ENCODE data around the gene PATJ. TPM values are rescaled to one million over a fixed set of nuclear protein-coding genes. Genes with fewer than 3 reads are reported as not detected.

PATJ gene
- total and polyA plus RNA-seq, 7 experiments from 2014 or later: 13.4 to 64.5 (median 33.3) TPM

DNA sequence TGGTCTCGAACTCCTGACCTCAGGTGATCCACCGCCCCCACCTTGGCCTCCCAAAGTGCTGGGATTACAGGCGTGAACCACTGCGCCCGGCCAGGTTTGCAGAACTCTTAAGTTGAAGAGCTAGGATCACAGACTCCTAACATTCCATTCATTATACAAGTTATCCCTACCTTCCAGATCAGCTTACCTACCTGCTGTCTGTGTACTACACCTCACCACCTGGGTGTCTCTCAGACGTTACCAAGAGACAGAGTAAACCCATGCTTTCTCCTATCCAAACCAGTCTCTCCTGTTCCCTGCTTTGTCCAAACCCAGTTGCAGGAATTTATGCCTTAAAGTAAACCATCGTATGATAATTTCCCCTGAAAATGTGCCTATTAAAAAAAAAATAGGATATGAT lies 329.4 kb downstream of the PATJ start:
- Mint-ChIP-seq H3K4me1 (no peaks in the 10 kb centered on the region), H3K27ac (no peak overlapping the region), H3K4me3 (no peak overlapping the region), H3K36me3 (peaks cover 0 to 27% (median 10%) of the 10 kb centered on the region in 5 donors), H3K27me3 (no peaks in the 10 kb centered on the region), H3K9me3 (peaks cover 0 to 2% (median under 1%) of the 10 kb centered on the region in 11 donors)
- DNase-seq (no peak), ATAC-seq (no peak)
- Histone ChIP-seq H3K4me3 (ENCODE audit: low read length) (no peak overlapping the region), H3K4me1 (ENCODE audit: control insufficient read depth in 2 of 2, insufficient read depth in 2 of 2, low read length in 2 of 2) (no peaks in the 10 kb centered on the region), H3K27me3 (ENCODE audit: control insufficient read depth in 2 of 2, insufficient read depth in 2 of 2, low read length in 2 of 2) (no peaks in the 10 kb centered on the region), H3K9me3 (ENCODE audit: control insufficient read depth in 2 of 3, low read length in 3 of 3) (no peaks in the 10 kb centered on the region), H3K36me3 (ENCODE audit: control insufficient read depth in 2 of 3, insufficient read depth in 3 of 3, low read length in 3 of 3) (peaks cover 0 to under 1% (median 0%) of the 10 kb centered on the region in 3 experiments), H3K27ac (ENCODE audit: low read depth, low read length) (no peak overlapping the region)
- intact Hi-C loops (cut with micrococcal nuclease): no loop called here
- CTCF ChIA-PET: interaction anchor here (0.6 to 1.1 kb wide), 3 partner anchors 12 to 247 kb away, joined by 3 to 7 read pairs (median 4); no protein-coding TSS in a partner anchor
- POLR2A ChIA-PET: no interaction called here

DNA sequence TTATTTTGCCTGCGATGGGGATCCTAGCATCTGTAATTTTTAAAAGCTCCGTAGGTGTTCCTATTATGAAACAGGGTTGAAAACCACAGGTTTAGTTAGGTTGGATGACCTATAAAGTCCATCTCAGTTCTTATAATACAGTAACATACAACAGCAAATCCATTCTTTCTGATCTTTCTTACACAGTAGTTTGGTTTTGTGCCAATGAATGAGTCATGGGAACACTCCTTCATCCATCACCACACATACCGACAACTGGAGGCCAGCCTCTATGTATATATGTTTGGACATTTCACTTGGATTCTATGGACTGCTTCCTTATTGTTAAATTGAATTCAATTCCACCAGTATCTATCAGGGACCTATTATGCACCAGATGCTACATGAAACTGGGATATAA lies 334.0 kb downstream of the PATJ start:
- DNase-seq: no peak
- peaks cover 0 to 29% (median 9%) of the 10 kb centered on the region in 5 donors for H3K36me3 Mint-ChIP-seq
- H3K4me1 ChIP-seq (ENCODE audit: control insufficient read depth in 2 of 2, insufficient read depth in 2 of 2, low read length in 2 of 2): no peaks in the 10 kb centered on the region
- H3K27ac ChIP-seq (ENCODE audit: low read depth, low read length): no peak overlapping the region
- intact Hi-C loops (cut with micrococcal nuclease): no loop called here
- H3K9me3 Mint-ChIP-seq: no peaks in the 10 kb centered on the region
- H3K4me3 Mint-ChIP-seq: no peak overlapping the region
- no peak overlapping the region for H3K27ac Mint-ChIP-seq
- no peaks in the 10 kb centered on the region for H3K9me3 ChIP-seq (ENCODE audit: control insufficient read depth in 2 of 3, low read length in 3 of 3)
- peaks cover 0 to 1% (median 0%) of the 10 kb centered on the region in 7 donors for H3K4me1 Mint-ChIP-seq
- POLR2A ChIA-PET: no interaction called here
- peaks cover 0 to 9% (median 0%) of the 10 kb centered on the region in 3 experiments for H3K36me3 ChIP-seq (ENCODE audit: control insufficient read depth in 2 of 3, insufficient read depth in 3 of 3, low read length in 3 of 3)
- H3K27me3 ChIP-seq (ENCODE audit: control insufficient read depth in 2 of 2, insufficient read depth in 2 of 2, low read length in 2 of 2): no peaks in the 10 kb centered on the region
- no peak for ATAC-seq
- H3K4me3 ChIP-seq (ENCODE audit: low read length): no peak overlapping the region
- H3K27me3 Mint-ChIP-seq: no peaks in the 10 kb centered on the region
- CTCF ChIA-PET: interaction anchor here (0.6 kb wide), 1 partner anchor 223 kb away, joined by 3 read pairs; no protein-coding TSS in a partner anchor

DNA sequence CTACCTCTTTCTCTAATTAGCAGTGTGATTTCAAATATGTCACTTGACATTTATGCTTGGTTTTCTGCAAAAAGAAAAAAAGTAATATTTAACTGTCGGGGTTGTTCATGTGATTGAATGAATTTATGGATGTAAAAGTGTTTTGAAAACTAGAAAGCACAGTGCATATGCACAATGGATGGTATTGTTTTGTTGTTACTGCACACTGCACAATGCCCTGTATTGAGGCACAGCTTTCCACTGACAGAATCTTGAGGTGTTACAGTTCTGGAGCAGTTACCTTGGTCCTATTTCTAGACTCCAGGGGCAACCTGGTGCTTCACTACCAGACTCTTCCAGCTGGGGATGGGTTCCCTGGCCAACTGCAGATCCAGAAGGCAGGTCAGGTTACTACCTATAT lies 335.5 kb downstream of the PATJ start:
- H3K27me3 ChIP-seq (ENCODE audit: control insufficient read depth in 2 of 2, insufficient read depth in 2 of 2, low read length in 2 of 2): no peaks in the 10 kb centered on the region
- CTCF ChIA-PET: no interaction called here
- intact Hi-C loops (cut with micrococcal nuclease): no loop called here
- Mint-ChIP-seq H3K4me1 (peaks cover 0 to 1% (median 0%) of the 10 kb centered on the region in 7 donors), H3K27ac (no peak overlapping the region), H3K27me3 (no peaks in the 10 kb centered on the region), H3K4me3 (no peak overlapping the region), H3K9me3 (no peaks in the 10 kb centered on the region), H3K36me3 (peaks cover 0 to 24% (median 8%) of the 10 kb centered on the region in 5 donors)
- POLR2A ChIA-PET: interaction anchor here (0.6 kb wide), 1 partner anchor 634 kb away, joined by 3 read pairs; no protein-coding TSS in a partner anchor
- ATAC-seq (no peak), DNase-seq (no peak)
- H3K27ac ChIP-seq (ENCODE audit: low read depth, low read length): no peak overlapping the region
- no peaks in the 10 kb centered on the region for H3K9me3 ChIP-seq (ENCODE audit: control insufficient read depth in 2 of 3, low read length in 3 of 3)
- H3K4me3 ChIP-seq (ENCODE audit: low read length): no peak overlapping the region
- H3K4me1 ChIP-seq (ENCODE audit: control insufficient read depth in 2 of 2, insufficient read depth in 2 of 2, low read length in 2 of 2): no peaks in the 10 kb centered on the region
- peaks cover 0 to 9% (median 0%) of the 10 kb centered on the region in 3 experiments for H3K36me3 ChIP-seq (ENCODE audit: control insufficient read depth in 2 of 3, insufficient read depth in 3 of 3, low read length in 3 of 3)

DNA sequence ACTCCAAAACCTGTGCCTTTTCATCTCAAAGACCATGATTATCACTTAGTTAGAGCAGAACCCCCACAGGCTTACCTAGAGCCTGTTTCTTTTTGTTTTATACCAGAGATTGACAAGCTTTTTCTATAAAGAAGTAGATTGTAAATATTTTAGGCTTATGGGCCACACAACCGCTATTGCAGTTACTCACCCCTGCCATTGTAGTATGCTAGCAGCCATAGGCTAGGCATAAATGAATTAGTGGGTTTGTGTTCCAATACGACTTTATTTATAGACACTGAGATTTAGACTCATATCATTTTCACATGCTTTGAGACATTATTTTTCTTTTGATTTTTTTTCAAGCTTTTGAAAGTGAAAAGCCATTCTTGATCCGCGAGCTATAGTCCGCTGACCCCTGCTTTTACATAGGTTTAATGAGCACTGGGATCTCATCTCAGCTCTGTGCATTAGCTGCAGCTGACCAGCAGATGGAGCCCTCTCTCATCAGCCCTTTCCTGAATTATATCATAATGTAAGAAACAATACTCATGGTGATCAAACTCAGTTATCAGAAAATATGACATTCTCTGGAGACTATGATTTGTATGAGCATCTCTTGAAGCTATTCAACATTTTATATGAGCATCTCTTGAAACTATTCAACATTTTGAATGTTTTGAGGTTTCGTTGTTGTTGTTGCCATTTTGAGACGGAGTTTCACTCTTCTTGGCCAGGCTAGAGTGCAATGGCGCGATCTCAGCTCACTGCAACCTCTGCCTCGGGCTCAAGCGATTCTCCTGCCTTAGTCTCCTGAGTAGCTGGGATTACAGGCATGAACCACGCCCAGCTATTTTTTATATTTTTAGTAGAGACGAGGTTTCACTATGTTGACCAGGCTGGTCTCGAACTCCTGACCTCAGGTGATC lies 340.4 kb downstream of the PATJ start:
- H3K4me1 Mint-ChIP-seq: peaks cover 0 to 1% (median 0%) of the 10 kb centered on the region in 7 donors
- CTCF ChIA-PET: interaction anchor here (0.7 to 2.6 kb wide), 9 partner anchors 11 to 215 kb away, joined by 3 to 12 read pairs (median 4); no protein-coding TSS in a partner anchor
- POLR2A ChIA-PET: no interaction called here

GRCh38 chr1:62084310-62084890 lies 342.1 kb downstream of the PATJ start:
- Mint-ChIP-seq H3K4me1 (peaks cover 0 to 1% (median 0%) of the 10 kb centered on the region in 7 donors), H3K9me3 (no peaks in the 10 kb centered on the region), H3K4me3 (no peak overlapping the region), H3K27ac (no peak overlapping the region), H3K27me3 (no peaks in the 10 kb centered on the region), H3K36me3 (peaks cover 0 to 44% (median 34%) of the 10 kb centered on the region in 5 donors)
- CTCF ChIA-PET: interaction anchor here (1.0 to 2.6 kb wide), 2 partner anchors 9 to 13 kb away, joined by 3 to 12 read pairs; no protein-coding TSS in a partner anchor
- POLR2A ChIA-PET: no interaction called here
- Histone ChIP-seq H3K4me1 (ENCODE audit: control insufficient read depth in 2 of 2, insufficient read depth in 2 of 2, low read length in 2 of 2) (no peaks in the 10 kb centered on the region), H3K27ac (ENCODE audit: low read depth, low read length) (no peak overlapping the region), H3K36me3 (ENCODE audit: control insufficient read depth in 2 of 3, insufficient read depth in 3 of 3, low read length in 3 of 3) (peaks cover 0 to 38% (median 0%) of the 10 kb centered on the region in 3 experiments), H3K9me3 (ENCODE audit: control insufficient read depth in 2 of 3, low read length in 3 of 3) (no peaks in the 10 kb centered on the region), H3K27me3 (ENCODE audit: control insufficient read depth in 2 of 2, insufficient read depth in 2 of 2, low read length in 2 of 2) (no peaks in the 10 kb centered on the region), H3K4me3 (ENCODE audit: low read length) (no peak overlapping the region)
- ATAC-seq: no peak
- no peak for DNase-seq
- intact Hi-C loops (cut with micrococcal nuclease): no loop called here

More for the DNA sequence above, 340.4 kb downstream of the PATJ start:
- Histone ChIP-seq H3K27me3 (ENCODE audit: control insufficient read depth in 2 of 2, insufficient read depth in 2 of 2, low read length in 2 of 2) (no peaks in the 10 kb centered on the region), H3K36me3 (ENCODE audit: control insufficient read depth in 2 of 3, insufficient read depth in 3 of 3, low read length in 3 of 3) (peaks cover 0 to 36% (median 0%) of the 10 kb centered on the region in 3 experiments), H3K27ac (ENCODE audit: low read depth, low read length) (no peak overlapping the region), H3K4me3 (ENCODE audit: low read length) (no peak overlapping the region), H3K4me1 (ENCODE audit: control insufficient read depth in 2 of 2, insufficient read depth in 2 of 2, low read length in 2 of 2) (no peaks in the 10 kb centered on the region), H3K9me3 (ENCODE audit: control insufficient read depth in 2 of 3, low read length in 3 of 3) (no peaks in the 10 kb centered on the region)
- DNase-seq (peak in 5 of 9 donors; percentile 16 to 29 (median 24)), ATAC-seq (peak; percentile 73)
- Mint-ChIP-seq H3K4me3 (no peak overlapping the region), H3K36me3 (peaks cover 0 to 38% (median 28%) of the 10 kb centered on the region in 5 donors), H3K9me3 (no peaks in the 10 kb centered on the region), H3K27ac (peak overlapping the region in 1 of 9 donors; percentile 17), H3K27me3 (no peaks in the 10 kb centered on the region)
- intact Hi-C loops (cut with micrococcal nuclease): loop anchor here (1.0 kb wide), 4 partner anchors 49 to 664 kb away; no protein-coding TSS in a partner anchor

DNA sequence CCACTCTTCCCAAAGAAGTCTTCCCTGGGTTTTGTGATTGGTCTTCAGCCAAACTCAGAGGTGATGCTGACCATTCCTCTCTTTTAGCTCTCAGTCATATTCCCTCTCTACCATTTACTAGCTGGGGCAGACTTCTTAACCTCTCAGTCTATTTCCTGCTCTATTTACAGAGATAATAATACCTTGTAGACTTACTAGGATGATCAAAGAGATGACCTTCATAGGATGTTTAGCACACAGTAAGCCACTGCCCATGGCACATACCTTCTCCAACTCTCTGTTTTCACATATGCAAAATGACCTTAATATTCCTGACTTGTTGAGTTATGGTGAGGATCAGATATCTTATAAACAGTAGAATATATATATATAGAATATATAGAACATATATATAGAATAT lies 346.2 kb downstream of the PATJ start:
- DNase-seq (no peak), ATAC-seq (no peak)
- no peak overlapping the region for H3K27ac Mint-ChIP-seq
- no peaks in the 10 kb centered on the region for H3K4me1 ChIP-seq (ENCODE audit: control insufficient read depth in 2 of 2, insufficient read depth in 2 of 2, low read length in 2 of 2)
- ChIA-PET POLR2A (no interaction called here), CTCF (no interaction called here)
- no peak overlapping the region for H3K4me3 ChIP-seq (ENCODE audit: low read length)
- no peaks in the 10 kb centered on the region for H3K27me3 ChIP-seq (ENCODE audit: control insufficient read depth in 2 of 2, insufficient read depth in 2 of 2, low read length in 2 of 2)
- H3K9me3 ChIP-seq (ENCODE audit: control insufficient read depth in 2 of 3, low read length in 3 of 3): no peaks in the 10 kb centered on the region
- H3K4me3 Mint-ChIP-seq: no peak overlapping the region
- no peaks in the 10 kb centered on the region for H3K4me1 Mint-ChIP-seq
- no peak overlapping the region for H3K27ac ChIP-seq (ENCODE audit: low read depth, low read length)
- peaks cover 0 to 51% (median 43%) of the 10 kb centered on the region in 5 donors for H3K36me3 Mint-ChIP-seq
- peaks cover 0 to 36% (median 0%) of the 10 kb centered on the region in 3 experiments for H3K36me3 ChIP-seq (ENCODE audit: control insufficient read depth in 2 of 3, insufficient read depth in 3 of 3, low read length in 3 of 3)
- no peaks in the 10 kb centered on the region for H3K27me3 Mint-ChIP-seq
- intact Hi-C loops (cut with micrococcal nuclease): no loop called here
- H3K9me3 Mint-ChIP-seq: no peaks in the 10 kb centered on the region

Measured in naive thymus-derived CD4-positive, alpha-beta T cell (primary cell).